Hepatocyte (in vitro differentiated cells): ENCODE results near the gene ABCC3.

ENCODE experiments used
- CTCF ChIP-seq: fragments of 200-600 bp; sonication (generic); IDR thresholded peaks from 2 replicates; pipeline ENCODE4 v1.5.1; 2016; ENCODE audit warnings: antibody characterized with exemption, mild to moderate bottlenecking; ENCODE audit not compliant: poor library complexity
- EZH2phosphoT487 ChIP-seq: fragments of 200-600 bp; sonication (generic); IDR thresholded peaks from one replicate; pipeline ENCODE4 v1.6.1; 2018; ENCODE audit warnings: antibody characterized with exemption, mild to moderate bottlenecking, low read depth, moderate library complexity; ENCODE audit not compliant: unreplicated experiment, severe bottlenecking

DNA sequence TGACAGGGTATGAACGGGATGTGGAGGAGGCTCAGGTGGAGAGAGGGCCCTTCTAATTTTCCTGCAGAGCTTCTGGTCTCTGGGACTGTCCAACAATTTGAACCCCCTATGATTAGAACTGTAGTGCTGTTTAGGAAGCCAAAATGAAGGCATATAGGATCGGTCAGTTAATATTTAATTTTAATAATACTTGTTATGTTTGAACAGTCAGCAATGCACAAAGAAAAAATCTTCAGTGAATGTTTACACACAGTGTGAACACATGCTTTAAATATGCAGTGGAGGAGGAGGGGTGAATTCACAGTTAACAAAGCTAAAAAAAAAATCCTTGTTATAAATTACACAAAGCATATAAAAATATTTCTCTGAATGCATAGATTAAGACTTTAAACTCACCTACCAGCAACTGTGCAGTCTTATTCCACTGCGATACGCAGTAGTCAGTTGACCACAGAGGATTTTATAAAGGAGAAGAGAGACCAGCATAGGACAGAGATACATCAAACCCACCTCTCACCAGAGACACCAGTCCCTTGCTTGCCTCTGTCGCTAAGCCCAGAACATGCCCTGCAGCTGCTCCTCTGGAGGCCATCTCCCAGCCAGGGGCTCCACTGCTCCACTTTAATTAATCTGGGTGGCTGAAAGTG, 58.5 kb downstream of the ABCC3 start:
- no peak for TF ChIP-seq CTCF
- TF ChIP-seq EZH2phosphoT487: no peak
